ENCODE data around the gene TBXA2R. TPM values are rescaled to one million over a fixed set of nuclear protein-coding genes. Genes with fewer than 3 reads are reported as not detected.
"Not testable (repeated sequence)": the region's sequence is repeated elsewhere in the genome, so short reads cannot be mapped to it uniquely, and the experiment has no call there.

The TBXA2R gene
- total RNA-seq, 1 donor from 2014 or later = 0.14 TPM

- H3K36me3 Mint-ChIP-seq (ENCODE audit: low read depth) = no peaks in the 10 kb centered on the region
- H3K27me3 Mint-ChIP-seq (ENCODE audit: low read depth) = no peaks in the 10 kb centered on the region
- no peak overlapping the region for H3K27ac Mint-ChIP-seq
- DNase-seq (ENCODE audit: low spot score) = no peak
- H3K4me1 Mint-ChIP-seq (ENCODE audit: low read depth) = no peaks in the 10 kb centered on the region
- no peaks in the 10 kb centered on the region for H3K9me3 Mint-ChIP-seq
- intact Hi-C loops (cut with micrococcal nuclease) = no loop called here
- H3K4me3 Mint-ChIP-seq (ENCODE audit: low read depth) = no peak overlapping the region
These were observed 27.9 kb upstream of the TBXA2R start for GRCh38 chr19:3634496-3635045.

- no peaks in the 10 kb centered on the region for H3K4me1 Mint-ChIP-seq (ENCODE audit: low read depth)
- no peaks in the 10 kb centered on the region for H3K27me3 Mint-ChIP-seq (ENCODE audit: low read depth)
- DNase-seq (ENCODE audit: low spot score) = no peak
- H3K27ac Mint-ChIP-seq = no peak overlapping the region
- H3K36me3 Mint-ChIP-seq (ENCODE audit: low read depth) = no peaks in the 10 kb centered on the region
- intact Hi-C loops (cut with micrococcal nuclease) = no loop called here
- H3K4me3 Mint-ChIP-seq (ENCODE audit: low read depth) = no peak overlapping the region
- no peaks in the 10 kb centered on the region for H3K9me3 Mint-ChIP-seq
These were observed 26.9 kb upstream of the TBXA2R start for GRCh38 chr19:3633559-3633988.

- H3K9me3 Mint-ChIP-seq = no peaks in the 10 kb centered on the region
- no peak overlapping the region for H3K27ac Mint-ChIP-seq
These were observed 26.3 kb upstream of the TBXA2R start for GRCh38 chr19:3632739-3633558.

GRCh38 chr19:3632098-3632497 lies 25.4 kb upstream of the TBXA2R start:
- H3K36me3 Mint-ChIP-seq (ENCODE audit: low read depth) = no peaks in the 10 kb centered on the region
- peaks cover 4% of the 10 kb centered on the region for H3K4me1 Mint-ChIP-seq (ENCODE audit: low read depth)
- H3K27me3 Mint-ChIP-seq (ENCODE audit: low read depth) = no peaks in the 10 kb centered on the region
- no peak overlapping the region for H3K27ac Mint-ChIP-seq
- no peak for DNase-seq (ENCODE audit: low spot score)
- no peaks in the 10 kb centered on the region for H3K9me3 Mint-ChIP-seq
- no peak overlapping the region for H3K4me3 Mint-ChIP-seq (ENCODE audit: low read depth)
- intact Hi-C loops (cut with micrococcal nuclease) = no loop called here

More at GRCh38 chr19:3632739-3633558, 26.3 kb upstream of the TBXA2R start:
- intact Hi-C loops (cut with micrococcal nuclease) = no loop called here
- Mint-ChIP-seq H3K4me3 (ENCODE audit: low read depth) (no peak overlapping the region), H3K4me1 (ENCODE audit: low read depth) (no peaks in the 10 kb centered on the region), H3K27me3 (ENCODE audit: low read depth) (no peaks in the 10 kb centered on the region), H3K36me3 (ENCODE audit: low read depth) (no peaks in the 10 kb centered on the region)
- DNase-seq (ENCODE audit: low spot score) = no peak

DNA sequence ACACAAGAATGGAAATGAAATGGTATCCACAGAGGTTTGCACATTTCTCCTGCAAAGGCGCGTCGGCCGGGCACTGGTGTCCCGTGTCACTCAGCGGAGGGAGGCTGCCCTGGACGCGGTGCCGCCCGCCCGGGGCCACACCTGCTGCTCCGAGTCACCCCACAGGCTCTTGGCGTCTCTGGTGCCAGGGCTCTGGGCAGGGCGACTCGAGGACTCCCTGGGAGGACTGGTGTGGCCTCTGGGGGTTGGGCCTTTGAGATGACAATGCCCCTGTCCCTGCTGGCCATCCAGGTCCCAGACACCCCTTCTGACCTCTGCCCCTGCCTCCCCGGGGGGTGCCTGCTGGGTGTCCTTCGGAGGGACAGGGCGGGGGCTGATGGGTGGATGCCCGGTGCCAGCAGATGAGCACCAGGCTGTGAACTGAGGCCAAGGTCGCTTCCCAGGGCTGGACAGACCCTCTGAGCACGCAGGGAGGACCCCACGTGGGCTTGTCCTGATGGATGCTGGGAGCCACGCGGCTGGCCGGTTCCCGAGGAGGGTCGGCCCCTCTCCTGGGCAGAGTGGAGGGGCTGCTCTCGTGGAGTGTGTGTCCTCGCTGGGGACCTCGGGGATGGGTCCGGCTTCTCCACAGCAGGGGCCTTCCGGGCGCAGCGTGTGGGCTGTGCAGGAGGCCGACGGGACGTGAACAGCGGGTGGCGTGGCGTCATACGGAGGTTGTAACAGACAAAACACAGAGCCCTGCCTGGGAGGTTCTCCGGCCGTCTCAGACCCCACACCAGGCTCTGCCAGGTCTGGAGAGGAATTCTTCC lies 24.6 kb upstream of the TBXA2R start:
- Mint-ChIP-seq H3K36me3 (ENCODE audit: low read depth) (no peaks in the 10 kb centered on the region), H3K4me1 (ENCODE audit: low read depth) (peaks cover 7% of the 10 kb centered on the region), H3K27me3 (ENCODE audit: low read depth) (no peaks in the 10 kb centered on the region), H3K4me3 (ENCODE audit: low read depth) (no peak overlapping the region), H3K9me3 (no peaks in the 10 kb centered on the region), H3K27ac (no peak overlapping the region)
- no peak for DNase-seq (ENCODE audit: low spot score)
- intact Hi-C loops (cut with micrococcal nuclease) = no loop called here

DNA sequence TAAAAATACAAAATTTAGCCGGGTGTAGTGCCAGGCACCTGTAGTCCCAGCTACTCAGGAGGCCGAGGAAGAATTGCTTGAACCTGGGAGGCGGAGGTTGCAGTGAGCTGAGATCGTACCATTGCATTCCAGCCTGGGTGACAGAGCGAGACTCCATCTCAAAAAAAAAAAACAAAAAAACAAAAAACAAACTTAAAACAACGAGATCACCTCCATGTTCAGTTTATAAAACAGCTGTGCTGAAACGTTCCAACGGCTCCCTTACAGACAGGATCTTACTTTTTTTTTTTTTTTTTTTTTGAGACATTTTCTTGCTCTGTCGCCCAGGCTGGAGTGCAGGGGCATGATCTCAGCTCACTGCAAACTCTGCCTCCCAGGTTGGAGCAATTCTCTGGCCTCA lies 22.1 kb upstream of the TBXA2R start:
- not testable (repeated sequence) for H3K4me3 Mint-ChIP-seq (ENCODE audit: low read depth); H3K27me3 Mint-ChIP-seq (ENCODE audit: low read depth); H3K27ac Mint-ChIP-seq; H3K36me3 Mint-ChIP-seq (ENCODE audit: low read depth); DNase-seq (ENCODE audit: low spot score); H3K9me3 Mint-ChIP-seq
- H3K4me1 Mint-ChIP-seq (ENCODE audit: low read depth) = peaks cover 20% of the 10 kb centered on the region
- intact Hi-C loops (cut with micrococcal nuclease) = loop anchor here (5.0 kb wide), 1 partner anchor 71 kb away; the partner anchor contains the start of gene MFSD12

DNA sequence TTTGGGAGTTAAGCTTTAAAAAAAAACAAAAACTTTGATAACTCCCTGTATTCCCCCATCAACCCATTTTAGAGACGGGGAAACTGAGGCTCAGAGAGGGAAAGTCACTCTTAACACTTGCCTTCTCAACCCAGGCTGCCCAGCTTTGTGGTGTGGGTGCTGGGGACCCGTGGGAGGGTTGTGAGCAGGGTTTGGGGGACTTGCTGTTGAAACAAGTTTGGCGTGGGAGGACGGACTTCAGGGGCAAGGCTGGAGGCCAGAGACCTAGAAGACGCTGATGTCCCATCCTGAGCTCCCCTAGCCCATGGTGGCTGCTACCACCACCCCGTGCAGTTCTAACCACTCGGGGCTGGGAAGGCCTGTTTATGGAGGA lies 20.7 kb upstream of the TBXA2R start:
- no peaks in the 10 kb centered on the region for H3K27me3 Mint-ChIP-seq (ENCODE audit: low read depth)
- peaks cover 8% of the 10 kb centered on the region for H3K36me3 Mint-ChIP-seq (ENCODE audit: low read depth)
- intact Hi-C loops (cut with micrococcal nuclease) = loop anchor here (5.0 kb wide), 1 partner anchor 70 kb away; the partner anchor contains the start of gene MFSD12
- no peak for DNase-seq (ENCODE audit: low spot score)
- peaks cover 20% of the 10 kb centered on the region for H3K4me1 Mint-ChIP-seq (ENCODE audit: low read depth)
- H3K4me3 Mint-ChIP-seq (ENCODE audit: low read depth) = peak overlapping the region; percentile 96
- no peak overlapping the region for H3K27ac Mint-ChIP-seq
- H3K9me3 Mint-ChIP-seq = no peaks in the 10 kb centered on the region

GRCh38 chr19:3626473-3627350 lies 20.0 kb upstream of the TBXA2R start, which contains the start of gene CACTIN:
TSS of gene CACTIN (minus strand) at chr19:3626790. CDS start at chr19:3626762, 28 bp downstream.
- H3K4me3 Mint-ChIP-seq (ENCODE audit: low read depth) = peak within 1 kb of the TSS; percentile 96
- peaks cover 20% of the 10 kb centered on the region for H3K4me1 Mint-ChIP-seq (ENCODE audit: low read depth)
- peak; percentile 97 for DNase-seq (ENCODE audit: low spot score)
- peak within 1 kb of the TSS; percentile 97 for H3K27ac Mint-ChIP-seq
- intact Hi-C loops (cut with micrococcal nuclease) = loop anchor here (5.0 kb wide), 1 partner anchor 69 kb away; the partner anchor contains the start of gene MFSD12
- no peaks in the 10 kb centered on the region for H3K27me3 Mint-ChIP-seq (ENCODE audit: low read depth)
- H3K9me3 Mint-ChIP-seq = no peaks in the 10 kb centered on the region
- H3K36me3 Mint-ChIP-seq (ENCODE audit: low read depth) = peaks cover 10% of the 10 kb centered on the region

DNA sequence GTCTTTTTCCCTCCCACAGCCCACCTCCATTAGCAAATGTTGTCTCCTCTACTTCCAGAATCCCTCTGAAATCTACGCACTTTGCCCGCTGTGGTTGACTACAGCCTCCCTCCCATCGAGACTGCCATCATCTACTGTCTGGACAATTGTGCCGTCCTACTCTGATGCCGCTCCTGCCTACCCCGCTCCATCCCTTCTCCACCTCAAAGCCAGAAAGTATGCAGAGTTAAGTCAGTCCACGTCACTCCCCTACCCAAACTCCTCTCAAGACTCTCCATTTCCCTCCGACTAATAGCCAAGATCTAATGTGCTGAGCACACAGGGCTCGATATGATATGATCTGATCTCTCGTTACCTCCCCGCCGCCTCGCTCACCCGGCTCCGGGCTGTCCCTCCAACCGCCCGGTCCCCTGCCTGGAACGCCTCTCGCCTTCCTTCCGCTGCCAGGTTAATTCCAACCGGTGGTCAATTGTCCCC lies 19.4 kb upstream of the TBXA2R start:
- intact Hi-C loops (cut with micrococcal nuclease) = loop anchor here (5.0 kb wide), 1 partner anchor 69 kb away; the partner anchor contains the start of gene MFSD12
- Mint-ChIP-seq H3K27ac (peak overlapping the region; percentile 97), H3K4me3 (ENCODE audit: low read depth) (peak overlapping the region; percentile 96), H3K27me3 (ENCODE audit: low read depth) (no peaks in the 10 kb centered on the region), H3K9me3 (no peaks in the 10 kb centered on the region), H3K36me3 (ENCODE audit: low read depth) (peaks cover 10% of the 10 kb centered on the region), H3K4me1 (ENCODE audit: low read depth) (peaks cover 20% of the 10 kb centered on the region)
- no peak for DNase-seq (ENCODE audit: low spot score)

GRCh38 chr19:3623716-3624115 lies 17.0 kb upstream of the TBXA2R start:
- peaks cover 20% of the 10 kb centered on the region for H3K4me1 Mint-ChIP-seq (ENCODE audit: low read depth)
- H3K36me3 Mint-ChIP-seq (ENCODE audit: low read depth) = peaks cover 14% of the 10 kb centered on the region
- H3K27ac Mint-ChIP-seq = no peak overlapping the region
- DNase-seq (ENCODE audit: low spot score) = no peak
- intact Hi-C loops (cut with micrococcal nuclease) = no loop called here
- H3K27me3 Mint-ChIP-seq (ENCODE audit: low read depth) = no peaks in the 10 kb centered on the region
- H3K4me3 Mint-ChIP-seq (ENCODE audit: low read depth) = no peak overlapping the region
- H3K9me3 Mint-ChIP-seq = no peaks in the 10 kb centered on the region

GRCh38 chr19:3622224-3622623 lies 15.5 kb upstream of the TBXA2R start:
- Mint-ChIP-seq H3K4me3 (ENCODE audit: low read depth) (peak overlapping the region; percentile 57), H3K27ac (no peak overlapping the region), H3K36me3 (ENCODE audit: low read depth) (peaks cover 14% of the 10 kb centered on the region), H3K4me1 (ENCODE audit: low read depth) (peaks cover 22% of the 10 kb centered on the region), H3K27me3 (ENCODE audit: low read depth) (no peaks in the 10 kb centered on the region), H3K9me3 (no peaks in the 10 kb centered on the region)
- intact Hi-C loops (cut with micrococcal nuclease) = no loop called here
- DNase-seq (ENCODE audit: low spot score) = no peak

- Mint-ChIP-seq H3K36me3 (ENCODE audit: low read depth) (peaks cover 14% of the 10 kb centered on the region), H3K27me3 (ENCODE audit: low read depth) (no peaks in the 10 kb centered on the region), H3K27ac (no peak overlapping the region), H3K9me3 (no peaks in the 10 kb centered on the region), H3K4me3 (ENCODE audit: low read depth) (no peak overlapping the region), H3K4me1 (ENCODE audit: low read depth) (peaks cover 20% of the 10 kb centered on the region)
- no peak for DNase-seq (ENCODE audit: low spot score)
- intact Hi-C loops (cut with micrococcal nuclease) = no loop called here
These were observed 15.0 kb upstream of the TBXA2R start for GRCh38 chr19:3621689-3622088.

Data from activated T-helper 2 cell treated with anti-CD3 and anti-CD28 coated beads, Interferon-gamma antibody, Interleukin-2, Interleukin-4, amounts not matched to agents 10 μg/mL and 5 μg/mL and 100 μg/mL, durations not matched to agents 14 hours and 24 hours and 36 hours (primary cell).